Left renal pelvis (tissue), 4 donors: ENCODE data around the gene C15orf39. TPM values are rescaled to one million over a fixed set of nuclear protein-coding genes. Genes with fewer than 3 reads are reported as not detected.

ENCODE experiments used
- DNase-seq, 4 donors: peaks; one replicate each; pipeline ENCODE4 v3.0.0-alpha.2; 2013; ENCODE audit warnings: low read depth in 4 of 4, low spot score in 3 of 4
- polyA plus RNA-seq, 4 donors: library from polyadenylated mRNA; unstranded; fragments of 120-200 nt; gene quantifications; one replicate each; pipeline ENCODE4 v1.2.1, GENCODE V29; 2013; ENCODE audit not compliant: insufficient read length in 4 of 4

C15orf39 gene
- polyA plus RNA-seq, 4 donors, result 8.9 to 11.1 (median 9.8) TPM

GRCh38 chr15:75171408-75171807, 30.3 kb upstream of the C15orf39 start:
- no peak for DNase-seq

DNA sequence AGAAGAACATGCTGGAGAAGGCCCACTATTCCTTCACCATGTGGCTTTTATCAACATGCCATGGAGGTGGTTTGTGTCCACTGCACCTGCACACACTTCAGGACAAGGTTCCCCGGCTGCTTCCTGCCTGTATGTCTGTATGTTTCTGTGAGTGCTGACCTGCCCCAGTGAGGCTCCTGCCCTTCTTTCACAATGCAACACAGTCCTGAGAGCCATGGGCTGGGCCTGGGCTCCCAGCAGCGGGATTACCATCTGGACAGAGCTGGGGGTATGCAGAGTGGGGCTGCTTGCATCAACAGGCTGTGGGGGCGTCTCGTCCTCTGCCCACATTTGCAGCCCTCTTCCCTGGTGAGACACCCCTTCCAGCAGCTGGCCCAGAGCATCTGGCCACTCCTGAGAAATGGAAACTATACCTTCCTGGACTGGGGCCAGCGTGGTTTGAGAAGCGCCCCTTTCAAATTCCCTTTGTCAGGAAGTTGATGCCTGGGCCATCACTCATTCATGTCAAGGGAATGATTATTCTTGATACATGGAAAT, 29.3 kb upstream of the C15orf39 start:
- no peak for DNase-seq

GRCh38 chr15:75174102-75174501, 27.6 kb upstream of the C15orf39 start:
- DNase-seq, result no peak

DNA sequence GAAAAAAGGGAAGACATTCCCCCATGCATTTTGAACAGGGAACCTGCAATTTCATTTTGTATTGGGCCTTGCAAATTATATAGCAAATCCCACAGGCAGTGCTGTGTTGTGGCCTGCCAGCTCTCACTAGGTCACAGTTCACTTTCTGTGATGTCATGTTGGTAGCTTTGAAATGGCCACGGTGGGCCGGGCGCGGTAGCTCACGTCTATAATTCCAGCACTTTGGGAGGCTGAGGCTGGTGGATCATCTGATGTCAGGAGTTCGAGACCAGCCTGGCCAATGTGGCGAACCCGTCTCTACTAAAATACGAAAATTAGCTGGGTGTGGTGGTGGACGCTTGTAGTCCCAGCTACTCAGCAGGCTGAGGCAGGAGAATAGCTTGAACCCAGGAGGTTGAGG, 27.0 kb upstream of the C15orf39 start:
- no peak for DNase-seq

- DNase-seq, result no peak
Observed at GRCh38 chr15:75176396-75176761, 25.3 kb upstream of the C15orf39 start.

- DNase-seq, result no peak
Observed at GRCh38 chr15:75177360-75178071, 24.2 kb upstream of the C15orf39 start.

- no peak for DNase-seq
Observed at GRCh38 chr15:75178171-75178937, 23.3 kb upstream of the C15orf39 start.

DNA sequence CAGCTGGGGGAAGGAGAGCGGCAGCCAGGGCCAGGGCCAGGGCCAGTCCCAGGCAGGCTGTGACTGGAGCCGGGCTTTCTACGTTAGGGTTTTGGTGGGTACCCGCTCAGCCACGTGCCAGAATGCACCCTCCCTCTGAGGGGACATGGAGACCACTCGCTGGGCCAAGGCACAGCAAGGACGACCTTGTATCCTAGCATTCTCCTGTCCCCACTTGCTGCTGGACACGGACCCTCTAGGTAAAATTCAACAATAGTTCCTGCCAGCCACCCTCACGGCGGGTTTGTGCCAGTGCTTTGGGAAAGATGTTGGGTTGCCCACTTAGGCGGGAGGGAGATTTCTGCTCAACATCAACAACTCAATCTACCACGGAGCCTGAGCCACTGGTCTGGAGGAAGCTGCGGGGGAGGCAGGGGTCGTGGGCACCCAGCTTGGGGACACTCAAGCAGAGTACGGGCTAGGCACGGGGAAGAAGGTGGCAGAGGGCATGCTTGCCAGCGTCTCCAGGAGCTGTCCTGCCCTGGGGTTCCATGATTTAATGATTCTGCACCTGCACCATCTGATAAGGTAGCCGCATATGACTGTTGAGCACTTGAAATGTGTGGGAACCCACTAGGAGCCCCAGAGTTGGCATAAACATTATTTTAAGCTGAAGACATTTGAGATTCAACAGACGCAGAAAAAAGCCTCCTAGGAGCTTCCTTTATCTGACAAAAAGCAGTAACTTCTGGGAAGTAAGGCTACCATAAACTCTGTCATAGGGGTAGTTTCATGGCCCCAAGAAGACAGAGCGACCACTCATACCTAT, 22.5 kb upstream of the C15orf39 start:
- no peak for DNase-seq

GRCh38 chr15:75179746-75180140, 21.9 kb upstream of the C15orf39 start:
- DNase-seq, result no peak

DNA sequence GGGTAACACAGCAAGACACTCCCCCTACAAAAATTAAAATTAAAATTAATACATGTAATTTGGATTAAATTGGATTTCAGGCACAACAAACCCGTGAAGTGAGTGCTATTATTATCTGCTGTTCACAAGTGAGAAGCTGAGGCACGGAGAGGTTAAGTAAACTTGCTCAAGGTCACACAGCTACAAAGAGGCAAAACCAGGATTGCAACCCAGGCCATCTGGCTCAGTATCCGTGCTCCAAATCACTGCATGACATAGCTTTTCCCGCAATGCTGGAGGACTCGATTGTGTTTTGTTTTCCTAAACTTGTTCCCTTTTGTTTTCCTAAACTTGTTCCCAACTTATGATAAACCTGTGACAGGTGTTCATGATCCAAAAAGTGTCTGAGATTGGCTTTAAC, 19.9 kb upstream of the C15orf39 start:
- DNase-seq, result no peak

- DNase-seq, result no peak
Observed at GRCh38 chr15:75182187-75183131, 19.2 kb upstream of the C15orf39 start.

DNA sequence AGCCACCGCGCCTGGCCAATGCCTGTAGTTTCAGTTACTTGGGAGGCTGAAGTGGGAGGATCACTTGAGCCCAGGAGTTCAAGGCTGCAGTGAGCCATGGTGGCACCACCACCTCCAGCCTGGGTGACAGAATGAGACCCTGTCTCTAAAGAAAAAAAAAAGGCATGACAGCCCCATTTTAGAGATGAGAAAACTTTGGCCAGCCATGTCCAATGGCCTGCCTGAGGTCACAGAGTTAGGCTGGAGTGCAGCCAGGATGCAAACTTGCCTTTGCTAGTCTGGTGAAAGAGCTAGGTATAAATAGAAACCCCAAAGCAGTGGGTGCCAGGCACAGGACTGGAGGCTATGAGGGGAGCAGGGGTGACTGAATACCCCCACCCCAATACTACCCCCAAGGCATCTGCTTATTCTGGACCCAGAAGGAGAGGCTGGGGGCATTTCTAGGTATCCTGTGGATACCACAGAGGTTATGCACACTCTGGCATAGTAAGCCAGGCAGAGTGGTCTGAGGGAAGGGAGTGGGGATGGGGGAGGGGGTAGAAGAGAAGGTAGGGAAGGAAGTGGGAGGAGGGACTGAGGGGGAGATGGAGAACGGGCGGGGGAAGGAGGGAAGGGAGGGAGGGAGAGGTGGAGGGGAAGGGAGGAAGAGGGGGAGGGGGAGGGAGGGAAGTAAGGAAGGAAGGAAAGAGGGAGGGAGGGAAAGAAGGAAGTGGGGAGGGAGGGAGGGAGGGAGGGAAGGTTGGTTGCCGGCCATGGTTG, 16.2 kb upstream of the C15orf39 start:
- DNase-seq, result no peak

- no peak for DNase-seq
Observed at GRCh38 chr15:75186044-75186443, 15.6 kb upstream of the C15orf39 start.

GRCh38 chr15:75188499-75188898, 13.2 kb upstream of the C15orf39 start:
- no peak for DNase-seq

GRCh38 chr15:75191235-75191634, 10.4 kb upstream of the C15orf39 start:
- DNase-seq, result no peak

GRCh38 chr15:75192307-75192706, 9.4 kb upstream of the C15orf39 start:
- DNase-seq, result no peak

DNA sequence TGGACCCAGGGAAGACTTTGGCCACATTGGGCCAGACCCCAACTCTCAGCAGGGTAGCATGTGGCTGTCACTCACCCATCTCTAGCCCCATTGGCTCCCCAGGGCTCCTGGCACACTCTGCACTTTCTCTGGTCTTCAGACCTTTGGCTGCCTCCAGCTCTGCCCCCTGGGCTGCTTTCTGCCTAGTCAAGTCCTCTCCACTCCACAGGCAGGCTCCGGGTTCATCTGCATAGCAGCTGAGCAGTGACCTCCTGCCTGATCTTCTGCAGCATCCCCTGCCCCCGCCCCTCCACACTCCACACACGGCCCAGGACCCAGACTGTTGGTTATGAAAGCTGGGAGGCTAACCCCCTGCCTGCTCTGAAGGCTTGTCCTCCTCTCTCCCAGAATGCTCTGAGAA, 8.4 kb upstream of the C15orf39 start:
- no peak for DNase-seq

GRCh38 chr15:75193976-75194375, 7.7 kb upstream of the C15orf39 start:
- no peak for DNase-seq

DNA sequence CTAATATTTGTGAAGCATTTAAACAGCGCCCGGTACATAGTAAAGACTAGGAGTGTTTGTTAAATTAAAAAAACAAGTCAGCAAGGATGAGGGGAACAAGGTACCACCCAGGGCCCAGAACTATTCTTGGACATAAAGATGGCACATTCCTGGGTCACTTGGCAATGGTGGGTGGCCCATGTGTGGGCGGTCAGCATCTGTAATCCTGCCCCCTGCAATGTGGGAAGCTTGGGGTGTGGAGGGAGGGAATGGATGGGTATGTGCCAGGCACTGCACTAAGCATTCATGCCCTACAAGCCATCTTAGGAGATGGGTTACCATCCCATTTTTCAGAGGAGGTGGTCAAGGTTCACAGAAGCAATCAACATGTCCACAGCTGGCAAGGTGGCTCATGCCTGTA, 7.3 kb upstream of the C15orf39 start:
- no peak for DNase-seq
